Measurements from ENCODE around the gene ASIP. TPM values are rescaled to one million over a fixed set of nuclear protein-coding genes. Genes with fewer than 3 reads are reported as not detected.

Gene ASIP
- total RNA-seq, 1 donor from 2014 or later = not detected

GRCh38 chr20:34299556-34300255 lies 58.5 kb downstream of the ASIP start:
- H3K4me1 ChIP-seq = peaks cover 9% of the 10 kb centered on the region
- H3K4me2 ChIP-seq = no peak overlapping the region
- peaks cover 15% of the 10 kb centered on the region for H3K4me1 Mint-ChIP-seq
- peaks cover 26% of the 10 kb centered on the region for H4K20me1 ChIP-seq (ENCODE audit: low read depth)
- peaks cover 79% of the 10 kb centered on the region for H3K79me2 ChIP-seq (ENCODE audit: low read depth)
- no peak overlapping the region for H3K4me3 ChIP-seq
- no peak overlapping the region for H3K9ac ChIP-seq
- no peak overlapping the region for H3K27ac Mint-ChIP-seq
- H3K36me3 Mint-ChIP-seq = peaks cover 12% of the 10 kb centered on the region
- TF ChIP-seq EZH2 (IDR thresholded peaks at IDR 0.05) (no peak), EZH2phosphoT487 (IDR thresholded peaks at IDR 0.05) (no peak)
- TF ChIP-seq, protein P1, sequence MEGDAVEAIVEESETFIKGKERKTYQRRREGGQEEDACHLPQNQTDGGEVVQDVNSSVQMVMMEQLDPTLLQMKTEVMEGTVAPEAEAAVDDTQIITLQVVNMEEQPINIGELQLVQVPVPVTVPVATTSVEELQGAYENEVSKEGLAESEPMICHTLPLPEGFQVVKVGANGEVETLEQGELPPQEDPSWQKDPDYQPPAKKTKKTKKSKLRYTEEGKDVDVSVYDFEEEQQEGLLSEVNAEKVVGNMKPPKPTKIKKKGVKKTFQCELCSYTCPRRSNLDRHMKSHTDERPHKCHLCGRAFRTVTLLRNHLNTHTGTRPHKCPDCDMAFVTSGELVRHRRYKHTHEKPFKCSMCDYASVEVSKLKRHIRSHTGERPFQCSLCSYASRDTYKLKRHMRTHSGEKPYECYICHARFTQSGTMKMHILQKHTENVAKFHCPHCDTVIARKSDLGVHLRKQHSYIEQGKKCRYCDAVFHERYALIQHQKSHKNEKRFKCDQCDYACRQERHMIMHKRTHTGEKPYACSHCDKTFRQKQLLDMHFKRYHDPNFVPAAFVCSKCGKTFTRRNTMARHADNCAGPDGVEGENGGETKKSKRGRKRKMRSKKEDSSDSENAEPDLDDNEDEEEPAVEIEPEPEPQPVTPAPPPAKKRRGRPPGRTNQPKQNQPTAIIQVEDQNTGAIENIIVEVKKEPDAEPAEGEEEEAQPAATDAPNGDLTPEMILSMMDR (IDR thresholded peaks at IDR 0.05) = no peak
- H3K9me3 Mint-ChIP-seq = no peaks in the 10 kb centered on the region
- no peaks in the 10 kb centered on the region for H3K9me3 ChIP-seq (ENCODE audit: low read depth)
- H3F3A ChIP-seq (ENCODE audit: low read depth) = peaks cover 14% of the 10 kb centered on the region
- no peaks in the 10 kb centered on the region for H3K36me3 ChIP-seq
- no peak overlapping the region for H2AFZ ChIP-seq (replicated peaks)
- no peaks in the 10 kb centered on the region for H3K27me3 ChIP-seq
- peaks cover 2% of the 10 kb centered on the region for H3K27me3 Mint-ChIP-seq (ENCODE audit: insufficient read depth, low read depth)
- DNase-seq (ENCODE audit: low spot score) = no peak
- H3K4me3 Mint-ChIP-seq = no peak overlapping the region
- H3K27ac ChIP-seq = no peak overlapping the region

DNA sequence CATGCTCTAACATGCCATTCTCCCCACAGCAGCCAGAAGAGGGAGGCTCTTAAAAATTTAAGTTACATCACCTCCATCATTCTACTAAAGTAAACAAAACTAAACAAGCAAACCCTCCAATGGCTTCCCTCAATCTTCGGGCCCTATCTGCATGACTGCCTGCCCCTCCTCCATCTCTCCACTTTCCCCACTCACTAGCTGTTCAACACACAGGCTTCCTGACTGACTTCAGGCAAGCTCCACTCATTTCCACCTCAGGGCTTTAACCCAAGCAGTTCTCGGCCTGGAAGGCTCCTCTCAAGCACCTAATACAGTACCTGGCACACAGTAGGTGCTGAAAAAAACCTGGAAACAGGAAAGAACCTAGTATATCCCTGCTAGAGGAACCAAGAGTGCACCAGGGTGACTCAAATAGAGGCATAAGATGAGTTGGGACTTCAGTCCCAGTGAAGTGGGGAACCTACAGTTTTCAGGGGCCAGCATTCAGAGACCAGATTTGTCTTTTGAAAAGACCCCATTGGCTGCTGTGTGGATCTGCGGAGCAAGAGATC lies 59.1 kb downstream of the ASIP start:
- Histone ChIP-seq H3K9ac (no peak overlapping the region), H3K27ac (no peak overlapping the region), H2AFZ (replicated peaks) (no peak overlapping the region), H4K20me1 (ENCODE audit: low read depth) (peaks cover 20% of the 10 kb centered on the region), H3K4me3 (no peak overlapping the region), H3K36me3 (no peaks in the 10 kb centered on the region), H3K4me1 (peaks cover 9% of the 10 kb centered on the region), H3K9me3 (ENCODE audit: low read depth) (no peaks in the 10 kb centered on the region), H3F3A (ENCODE audit: low read depth) (peaks cover 14% of the 10 kb centered on the region), H3K79me2 (ENCODE audit: low read depth) (peaks cover 73% of the 10 kb centered on the region), H3K27me3 (no peaks in the 10 kb centered on the region), H3K4me2 (no peak overlapping the region)
- Mint-ChIP-seq H3K4me1 (peaks cover 17% of the 10 kb centered on the region), H3K27me3 (ENCODE audit: insufficient read depth, low read depth) (peaks cover 2% of the 10 kb centered on the region), H3K4me3 (no peak overlapping the region), H3K27ac (no peak overlapping the region), H3K36me3 (peaks cover 12% of the 10 kb centered on the region), H3K9me3 (no peaks in the 10 kb centered on the region)
- no peak for DNase-seq (ENCODE audit: low spot score)
- TF ChIP-seq EZH2phosphoT487 (IDR thresholded peaks at IDR 0.05) (no peak), EZH2 (IDR thresholded peaks at IDR 0.05) (no peak)
- TF ChIP-seq, protein P1 (IDR thresholded peaks at IDR 0.05) = no peak

DNA sequence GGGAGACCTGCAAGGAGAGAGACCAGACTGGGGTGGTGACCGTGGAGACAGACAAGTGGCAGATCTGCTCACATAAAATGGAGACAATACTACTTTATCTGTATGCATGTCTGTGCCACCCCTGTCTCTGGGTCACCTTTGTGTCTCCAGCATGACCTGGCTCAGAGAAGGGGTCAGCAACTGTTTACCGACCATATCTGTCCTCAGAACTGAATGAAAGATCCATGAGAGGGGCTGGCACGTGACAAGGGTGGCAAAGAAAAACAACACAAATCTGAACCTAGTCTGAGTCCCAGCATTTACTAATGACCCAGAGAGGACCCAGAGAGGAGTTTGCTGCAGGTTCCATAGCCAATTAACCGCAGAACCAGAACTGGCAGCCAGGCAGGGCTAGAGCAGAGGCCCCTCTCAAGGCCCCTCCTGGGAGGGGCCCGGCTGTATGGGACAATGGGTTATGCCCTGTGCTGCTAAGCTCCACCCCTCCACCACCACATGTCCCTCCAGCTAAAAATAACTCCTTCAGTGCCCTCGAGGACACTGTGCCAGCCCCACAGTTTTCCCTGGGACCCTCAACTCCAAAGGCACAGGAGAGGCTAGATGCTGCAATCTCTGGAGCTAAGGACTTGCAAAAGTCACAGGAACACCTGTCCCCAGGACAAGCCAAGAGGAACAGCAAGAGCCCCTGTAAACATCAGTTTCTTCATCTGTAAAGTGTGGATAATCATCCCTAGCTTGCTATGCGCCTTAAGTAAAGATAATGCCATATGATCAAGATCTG lies 59.8 kb downstream of the ASIP start:
- Histone ChIP-seq H3K4me1 (peaks cover 9% of the 10 kb centered on the region), H3K27ac (no peak overlapping the region), H3F3A (ENCODE audit: low read depth) (peaks cover 14% of the 10 kb centered on the region), H3K4me2 (peak overlapping the region; percentile 87), H3K79me2 (ENCODE audit: low read depth) (peaks cover 66% of the 10 kb centered on the region), H3K36me3 (no peaks in the 10 kb centered on the region), H3K9me3 (ENCODE audit: low read depth) (no peaks in the 10 kb centered on the region), H3K9ac (no peak overlapping the region), H4K20me1 (ENCODE audit: low read depth) (peaks cover 17% of the 10 kb centered on the region), H2AFZ (replicated peaks) (no peak overlapping the region), H3K4me3 (no peak overlapping the region), H3K27me3 (no peaks in the 10 kb centered on the region)
- peaks cover 8% of the 10 kb centered on the region for H3K36me3 Mint-ChIP-seq
- no peak for DNase-seq (ENCODE audit: low spot score)
- no peaks in the 10 kb centered on the region for H3K9me3 Mint-ChIP-seq
- H3K4me1 Mint-ChIP-seq = peaks cover 17% of the 10 kb centered on the region
- TF ChIP-seq, protein P1 (IDR thresholded peaks at IDR 0.05) = no peak
- TF ChIP-seq EZH2phosphoT487 (IDR thresholded peaks at IDR 0.05) (no peak), EZH2 (IDR thresholded peaks at IDR 0.05) (no peak)
- peak overlapping the region; percentile 59 for H3K27ac Mint-ChIP-seq
- peaks cover 2% of the 10 kb centered on the region for H3K27me3 Mint-ChIP-seq (ENCODE audit: insufficient read depth, low read depth)
- H3K4me3 Mint-ChIP-seq = peak overlapping the region; percentile 93

Data from neural progenitor cell (in vitro differentiated cells).